ENCODE measurements around the gene LRRIQ1. TPM values are rescaled to one million over a fixed set of nuclear protein-coding genes. Genes with fewer than 3 reads are reported as not detected.
"Not testable (repeated sequence)": the region's sequence is repeated elsewhere in the genome, so short reads cannot be mapped to it uniquely, and the experiment has no call there.

Gene LRRIQ1
- total RNA-seq, 1 donor from 2014 or later, result 13.1 TPM

- no peak overlapping the region for H3K4me3 Mint-ChIP-seq (ENCODE audit: low read depth)
- H3K27ac Mint-ChIP-seq, result no peak overlapping the region
- no peaks in the 10 kb centered on the region for H3K9me3 Mint-ChIP-seq (ENCODE audit: low read depth)
- no peak for DNase-seq (ENCODE audit: low spot score, unreplicated experiment)
- TF ChIP-seq CTCF (IDR thresholded peaks at IDR 0.05; ENCODE audit: unreplicated experiment), result no peak
- no peaks in the 10 kb centered on the region for H3K36me3 Mint-ChIP-seq (ENCODE audit: insufficient read depth)
- peaks cover 9% of the 10 kb centered on the region for H3K4me1 Mint-ChIP-seq (ENCODE audit: low read depth)
- H3K27me3 Mint-ChIP-seq, result no peaks in the 10 kb centered on the region
Measured at GRCh38 chr12:84998341-84998740, 37.8 kb upstream of the LRRIQ1 start.

GRCh38 chr12:85000729-85001128 lies 35.4 kb upstream of the LRRIQ1 start:
- no peaks in the 10 kb centered on the region for H3K36me3 Mint-ChIP-seq (ENCODE audit: insufficient read depth)
- no peak for DNase-seq (ENCODE audit: low spot score, unreplicated experiment)
- TF ChIP-seq CTCF (IDR thresholded peaks at IDR 0.05; ENCODE audit: unreplicated experiment), result no peak
- no peak overlapping the region for H3K4me3 Mint-ChIP-seq (ENCODE audit: low read depth)
- no peaks in the 10 kb centered on the region for H3K9me3 Mint-ChIP-seq (ENCODE audit: low read depth)
- H3K27me3 Mint-ChIP-seq, result no peaks in the 10 kb centered on the region
- peaks cover 7% of the 10 kb centered on the region for H3K4me1 Mint-ChIP-seq (ENCODE audit: low read depth)
- H3K27ac Mint-ChIP-seq, result no peak overlapping the region

- Mint-ChIP-seq H3K27me3 (no peaks in the 10 kb centered on the region), H3K9me3 (ENCODE audit: low read depth) (no peaks in the 10 kb centered on the region), H3K4me1 (ENCODE audit: low read depth) (no peaks in the 10 kb centered on the region), H3K36me3 (ENCODE audit: insufficient read depth) (no peaks in the 10 kb centered on the region), H3K27ac (no peak overlapping the region), H3K4me3 (ENCODE audit: low read depth) (no peak overlapping the region)
- no peak for TF ChIP-seq CTCF (IDR thresholded peaks at IDR 0.05; ENCODE audit: unreplicated experiment)
- no peak for DNase-seq (ENCODE audit: low spot score, unreplicated experiment)
Measured at GRCh38 chr12:85002778-85003296, 33.3 kb upstream of the LRRIQ1 start.

- no peak for TF ChIP-seq CTCF (IDR thresholded peaks at IDR 0.05; ENCODE audit: unreplicated experiment)
- Mint-ChIP-seq H3K27me3 (no peaks in the 10 kb centered on the region), H3K4me1 (ENCODE audit: low read depth) (no peaks in the 10 kb centered on the region), H3K27ac (no peak overlapping the region), H3K9me3 (ENCODE audit: low read depth) (no peaks in the 10 kb centered on the region), H3K36me3 (ENCODE audit: insufficient read depth) (no peaks in the 10 kb centered on the region), H3K4me3 (ENCODE audit: low read depth) (no peak overlapping the region)
- no peak for DNase-seq (ENCODE audit: low spot score, unreplicated experiment)
Measured at GRCh38 chr12:85004204-85004603, 31.9 kb upstream of the LRRIQ1 start.

- not testable (repeated sequence) for H3K9me3 Mint-ChIP-seq (ENCODE audit: low read depth); DNase-seq (ENCODE audit: low spot score, unreplicated experiment); H3K4me1 Mint-ChIP-seq (ENCODE audit: low read depth); H3K36me3 Mint-ChIP-seq (ENCODE audit: insufficient read depth); H3K4me3 Mint-ChIP-seq (ENCODE audit: low read depth); H3K27me3 Mint-ChIP-seq; H3K27ac Mint-ChIP-seq
Measured at GRCh38 chr12:85005047-85005446, 31.1 kb upstream of the LRRIQ1 start.

- Mint-ChIP-seq H3K27me3 (no peaks in the 10 kb centered on the region), H3K27ac (no peak overlapping the region), H3K36me3 (ENCODE audit: insufficient read depth) (no peaks in the 10 kb centered on the region), H3K9me3 (ENCODE audit: low read depth) (no peaks in the 10 kb centered on the region), H3K4me3 (ENCODE audit: low read depth) (no peak overlapping the region), H3K4me1 (ENCODE audit: low read depth) (no peaks in the 10 kb centered on the region)
- no peak for TF ChIP-seq CTCF (IDR thresholded peaks at IDR 0.05; ENCODE audit: unreplicated experiment)
- DNase-seq (ENCODE audit: low spot score, unreplicated experiment), result no peak
Measured at GRCh38 chr12:85005615-85006014, 30.5 kb upstream of the LRRIQ1 start.

Data from progenitor cell of endocrine pancreas (in vitro differentiated cells).